ENCODE measurements around the gene DDX27.

The DDX27 gene, protein sequence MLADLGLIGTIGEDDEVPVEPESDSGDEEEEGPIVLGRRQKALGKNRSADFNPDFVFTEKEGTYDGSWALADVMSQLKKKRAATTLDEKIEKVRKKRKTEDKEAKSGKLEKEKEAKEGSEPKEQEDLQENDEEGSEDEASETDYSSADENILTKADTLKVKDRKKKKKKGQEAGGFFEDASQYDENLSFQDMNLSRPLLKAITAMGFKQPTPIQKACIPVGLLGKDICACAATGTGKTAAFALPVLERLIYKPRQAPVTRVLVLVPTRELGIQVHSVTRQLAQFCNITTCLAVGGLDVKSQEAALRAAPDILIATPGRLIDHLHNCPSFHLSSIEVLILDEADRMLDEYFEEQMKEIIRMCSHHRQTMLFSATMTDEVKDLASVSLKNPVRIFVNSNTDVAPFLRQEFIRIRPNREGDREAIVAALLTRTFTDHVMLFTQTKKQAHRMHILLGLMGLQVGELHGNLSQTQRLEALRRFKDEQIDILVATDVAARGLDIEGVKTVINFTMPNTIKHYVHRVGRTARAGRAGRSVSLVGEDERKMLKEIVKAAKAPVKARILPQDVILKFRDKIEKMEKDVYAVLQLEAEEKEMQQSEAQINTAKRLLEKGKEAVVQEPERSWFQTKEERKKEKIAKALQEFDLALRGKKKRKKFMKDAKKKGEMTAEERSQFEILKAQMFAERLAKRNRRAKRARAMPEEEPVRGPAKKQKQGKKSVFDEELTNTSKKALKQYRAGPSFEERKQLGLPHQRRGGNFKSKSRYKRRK

DNA sequence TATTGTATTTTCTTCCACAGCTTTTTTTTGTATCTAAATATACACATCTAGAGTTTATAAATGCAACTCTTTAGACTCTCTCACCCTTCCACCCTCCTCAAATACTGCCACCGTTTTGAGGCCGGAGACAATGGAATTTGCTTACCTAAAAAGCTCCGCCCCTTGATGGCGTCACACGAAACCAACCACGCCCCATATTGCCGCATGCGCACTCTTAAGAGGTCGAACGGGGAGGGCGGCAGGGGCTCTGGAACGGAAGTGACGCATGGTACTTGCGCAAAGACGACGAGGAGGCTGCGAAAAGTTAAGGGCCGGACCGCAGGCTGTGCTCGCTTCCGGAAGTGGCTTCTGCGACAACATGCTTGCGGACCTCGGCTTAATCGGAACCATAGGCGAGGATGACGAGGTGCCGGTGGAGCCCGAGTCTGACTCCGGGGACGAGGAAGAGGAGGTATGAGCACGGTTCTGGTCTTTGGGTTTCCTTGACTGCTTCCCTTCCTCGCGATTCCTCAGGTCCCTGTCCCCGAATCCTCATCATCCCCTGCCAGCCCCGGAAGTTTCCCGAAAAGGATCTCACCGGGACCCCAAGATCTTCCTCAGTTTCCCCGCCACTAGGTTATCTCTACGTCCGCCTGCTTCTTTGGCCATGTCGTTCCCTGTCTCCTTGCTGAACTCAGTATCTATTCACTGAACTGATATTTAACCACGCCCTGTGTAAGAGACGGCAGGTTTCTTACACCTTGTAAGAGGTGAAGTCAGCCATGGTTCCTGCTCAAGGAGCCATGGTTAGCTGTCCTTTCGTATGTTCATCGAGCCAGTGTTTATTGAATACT lies at the start of gene DDX27:
DDX27 (plus strand) TSS at position 326 of the 833 bp plus-strand sequence; CDS start at position 359, 33 bp downstream.
- H3K4me3 ChIP-seq (ENCODE audit: low read depth, low read length): peak within 1 kb of the TSS; percentile 86
- TF ChIP-seq, protein P1, sequence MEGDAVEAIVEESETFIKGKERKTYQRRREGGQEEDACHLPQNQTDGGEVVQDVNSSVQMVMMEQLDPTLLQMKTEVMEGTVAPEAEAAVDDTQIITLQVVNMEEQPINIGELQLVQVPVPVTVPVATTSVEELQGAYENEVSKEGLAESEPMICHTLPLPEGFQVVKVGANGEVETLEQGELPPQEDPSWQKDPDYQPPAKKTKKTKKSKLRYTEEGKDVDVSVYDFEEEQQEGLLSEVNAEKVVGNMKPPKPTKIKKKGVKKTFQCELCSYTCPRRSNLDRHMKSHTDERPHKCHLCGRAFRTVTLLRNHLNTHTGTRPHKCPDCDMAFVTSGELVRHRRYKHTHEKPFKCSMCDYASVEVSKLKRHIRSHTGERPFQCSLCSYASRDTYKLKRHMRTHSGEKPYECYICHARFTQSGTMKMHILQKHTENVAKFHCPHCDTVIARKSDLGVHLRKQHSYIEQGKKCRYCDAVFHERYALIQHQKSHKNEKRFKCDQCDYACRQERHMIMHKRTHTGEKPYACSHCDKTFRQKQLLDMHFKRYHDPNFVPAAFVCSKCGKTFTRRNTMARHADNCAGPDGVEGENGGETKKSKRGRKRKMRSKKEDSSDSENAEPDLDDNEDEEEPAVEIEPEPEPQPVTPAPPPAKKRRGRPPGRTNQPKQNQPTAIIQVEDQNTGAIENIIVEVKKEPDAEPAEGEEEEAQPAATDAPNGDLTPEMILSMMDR (IDR thresholded peaks at IDR 0.05; ENCODE audit: insufficient read depth, low read depth, low read length, missing control alignments): no peak

DNA sequence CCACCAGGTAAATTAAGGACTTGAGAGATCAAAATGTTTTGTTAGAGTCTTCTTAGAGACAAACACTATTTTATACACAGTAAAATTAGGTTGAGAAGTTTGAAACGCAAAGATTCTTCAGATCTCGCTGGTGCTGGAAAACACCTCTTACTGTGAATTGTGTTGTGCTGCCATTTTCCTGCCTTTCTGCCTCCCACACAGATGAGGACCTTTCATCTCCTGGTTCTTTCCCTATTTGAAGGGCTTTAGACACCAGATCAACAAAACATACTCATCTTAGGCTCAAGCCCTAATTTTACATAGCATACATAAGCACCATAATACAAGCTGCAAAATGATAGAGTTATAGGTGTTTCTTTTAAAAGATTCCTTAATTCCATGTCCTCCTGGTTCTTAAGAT lies 49.7 kb upstream of the DDX27 start:
- no peak for DNase-seq (ENCODE audit: low read depth)
- no peak overlapping the region for H3K4me3 ChIP-seq (ENCODE audit: low read depth, low read length)
- TF ChIP-seq, protein P1 (IDR thresholded peaks at IDR 0.05; ENCODE audit: insufficient read depth, low read depth, low read length, missing control alignments): no peak

More for the DNA sequence above, at the start of gene DDX27:
- peak; percentile 100 for DNase-seq (ENCODE audit: low read depth)

DNA sequence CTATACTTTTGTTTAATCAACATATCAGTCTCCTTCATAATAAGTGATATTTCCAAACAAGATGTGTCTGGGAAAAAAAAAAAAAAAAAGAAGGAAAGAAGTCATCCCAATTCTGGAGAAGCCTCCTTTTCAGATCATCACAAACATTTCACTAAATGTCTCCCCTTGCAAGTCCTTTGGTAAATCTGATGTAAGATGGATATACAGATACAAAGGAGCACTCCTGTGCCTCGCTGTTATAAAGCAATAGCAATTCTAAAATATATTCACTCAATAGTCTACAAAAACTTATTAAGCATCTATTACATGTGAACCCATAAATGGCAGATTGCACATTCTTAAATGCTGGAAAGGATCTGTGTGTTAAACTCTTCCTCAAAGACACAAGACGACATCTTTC lies 48.5 kb upstream of the DDX27 start:
- TF ChIP-seq, protein P1 (IDR thresholded peaks at IDR 0.05; ENCODE audit: insufficient read depth, low read depth, low read length, missing control alignments): no peak
- H3K4me3 ChIP-seq (ENCODE audit: low read depth, low read length): no peak overlapping the region
- DNase-seq (ENCODE audit: low read depth): no peak

DNA sequence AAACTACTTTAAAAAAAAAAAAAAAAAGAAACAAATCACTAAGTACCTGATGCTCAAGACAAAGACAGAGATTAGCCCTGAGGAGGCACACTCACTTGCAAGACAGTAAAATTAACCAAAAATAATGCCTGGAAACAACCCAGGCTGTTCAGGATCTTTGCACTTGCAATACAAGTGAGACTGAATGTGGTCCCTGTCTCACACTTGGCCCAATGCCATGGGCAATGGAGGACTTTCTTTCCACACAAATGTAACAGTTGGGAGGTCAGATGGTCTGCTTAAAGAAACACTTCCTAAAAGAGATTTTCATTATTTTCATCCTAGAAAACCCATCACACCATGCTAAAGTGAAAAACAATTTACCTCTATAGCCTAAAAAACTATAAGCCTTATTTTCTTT lies 47.3 kb upstream of the DDX27 start:
- no peak for DNase-seq (ENCODE audit: low read depth)

DNA sequence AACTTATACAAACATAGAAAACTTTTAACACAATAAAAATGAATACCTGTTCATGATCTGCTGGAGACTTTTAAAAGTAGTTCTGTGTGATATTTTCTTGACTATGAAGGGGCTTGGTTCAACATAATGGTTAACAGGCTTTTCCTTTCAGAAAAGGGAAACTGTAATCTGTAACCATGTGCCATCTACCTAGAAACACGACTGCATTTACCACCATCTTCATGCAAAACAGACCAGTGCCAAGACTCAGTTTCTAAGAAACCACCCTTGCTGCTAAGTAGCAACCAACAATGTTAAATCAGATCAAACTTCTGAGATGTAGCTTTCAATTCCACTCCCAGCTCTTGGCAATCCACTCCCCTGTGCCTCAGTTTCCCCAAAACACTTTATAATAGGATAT lies 46.8 kb upstream of the DDX27 start:
- DNase-seq (ENCODE audit: low read depth): peak; percentile 43
- no peak overlapping the region for H3K4me3 ChIP-seq (ENCODE audit: low read depth, low read length)
- TF ChIP-seq, protein P1 (IDR thresholded peaks at IDR 0.05; ENCODE audit: insufficient read depth, low read depth, low read length, missing control alignments): no peak

More for the DNA sequence above, 47.3 kb upstream of the DDX27 start:
- TF ChIP-seq, protein P1 (IDR thresholded peaks at IDR 0.05; ENCODE audit: insufficient read depth, low read depth, low read length, missing control alignments): no peak
- H3K4me3 ChIP-seq (ENCODE audit: low read depth, low read length): no peak overlapping the region

DNA sequence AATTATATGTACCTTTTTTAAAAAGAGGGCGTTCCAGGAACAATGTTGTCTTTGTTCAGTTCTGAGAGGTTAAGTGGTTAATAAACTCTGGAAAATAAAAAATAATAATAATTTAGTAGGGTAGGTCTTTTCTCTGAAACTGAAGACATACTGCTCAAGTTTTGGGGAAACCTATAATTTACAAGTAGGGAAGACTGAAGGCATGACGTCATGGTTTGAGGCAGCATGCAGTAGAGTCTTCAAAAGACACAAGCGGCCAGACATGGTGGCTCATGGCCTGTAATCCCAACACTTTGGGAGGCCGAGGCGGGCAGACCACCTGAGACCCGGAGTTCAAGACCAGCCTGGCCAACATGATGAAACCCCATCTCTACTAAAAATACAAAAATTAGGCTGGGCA lies 45.0 kb upstream of the DDX27 start:
- no peak overlapping the region for H3K4me3 ChIP-seq (ENCODE audit: low read depth, low read length)
- TF ChIP-seq, protein P1 (IDR thresholded peaks at IDR 0.05; ENCODE audit: insufficient read depth, low read depth, low read length, missing control alignments): no peak
- no peak for DNase-seq (ENCODE audit: low read depth)
